GM12878 (cell line): ENCODE data around the gene ZNF595.
"Not testable (repeated sequence)": the region's sequence is repeated elsewhere in the genome, so short reads cannot be mapped to it uniquely, and the experiment has no call there.

ENCODE experiments used
- CTCF ChIP-seq, 3 experiments: IDR thresholded peaks in 2 of 3; conservative IDR thresholded peaks in 1 of 3; 2 replicates each; pipeline ENCODE4 v1.5.1; 2011; ENCODE audit warnings: low read depth in 3 of 3, low read length in 3 of 3, mild to moderate bottlenecking in 3 of 3, control low read depth in 2 of 3, moderate library complexity in 2 of 3, inconsistent platforms in 1 of 3, mixed read lengths in 1 of 3; ENCODE audit not compliant: control insufficient read depth in 2 of 3, insufficient read depth in 1 of 3; ENCODE audit errors: extremely low read depth in 1 of 3
- EGR1 ChIP-seq, 2 experiments: IDR thresholded peaks; 1 replicate in 1 of 2; 2 replicates in 1 of 2; pipeline ENCODE4 v1.6.1; 2011 to 2012; ENCODE audit warnings: low read depth in 2 of 2, low read length in 2 of 2, borderline replicate concordance in 1 of 2, mild to moderate bottlenecking in 1 of 2, moderate library complexity in 1 of 2
- JUND ChIP-seq: IDR thresholded peaks from 2 replicates; pipeline ENCODE4 v1.6.1; 2012; ENCODE audit warnings: low read depth, mild to moderate bottlenecking, low read length, improper control_type of control experiment, moderate library complexity
- RAD21 ChIP-seq: IDR thresholded peaks from 2 replicates; pipeline ENCODE4 v1.6.1; 2011; ENCODE audit warnings: mild to moderate bottlenecking, low read depth, low read length, moderate library complexity; ENCODE audit not compliant: insufficient read depth
- RBBP5 ChIP-seq: fragments of 200-600 bp; sonication (generic); conservative IDR thresholded peaks from 2 replicates; pipeline ENCODE4 v1.6.1; 2016
- YY1 ChIP-seq: IDR thresholded peaks from 2 replicates; pipeline ENCODE4 v1.6.1; 2011; ENCODE audit warnings: low read depth, mild to moderate bottlenecking, low read length
- TF ChIP-seq, protein P1 (sequence below): IDR thresholded peaks from 2 replicates; pipeline ENCODE4 v1.6.1; 2012; ENCODE audit warnings: low read depth, low read length, improper control_type of control experiment

GRCh38 chr4:28767-29542 is 24.2 kb upstream of the ZNF595 start:
- TF ChIP-seq EGR1 (IDR thresholded peaks at IDR 0.05; ENCODE audit: borderline replicate concordance in 1 of 2, low read depth in 2 of 2, low read length in 2 of 2); CTCF (IDR thresholded peaks at IDR 0.05 in 2 of 3, conservative IDR thresholded peaks at IDR 0.05 in 1 of 3; ENCODE audit: control insufficient read depth in 2 of 3, extremely low read depth in 1 of 3, insufficient read depth in 1 of 3, low read depth in 3 of 3, low read length in 3 of 3); RBBP5; RAD21; YY1; JUND: not testable (repeated sequence)
- TF ChIP-seq, protein P1, sequence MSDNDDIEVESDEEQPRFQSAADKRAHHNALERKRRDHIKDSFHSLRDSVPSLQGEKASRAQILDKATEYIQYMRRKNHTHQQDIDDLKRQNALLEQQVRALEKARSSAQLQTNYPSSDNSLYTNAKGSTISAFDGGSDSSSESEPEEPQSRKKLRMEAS = not testable (repeated sequence)
